Thoracic aorta (tissue), 2 donors: ENCODE measurements around the gene RAD21L1. TPM values are rescaled to one million over a fixed set of nuclear protein-coding genes. Genes with fewer than 3 reads are reported as not detected.

Experiments
- ATAC-seq: fragments of 150-250 bp; one replicate; pipeline ENCODE4 v1.8.0; 2017; ENCODE audit warnings: low read depth; ENCODE audit not compliant: insufficient number of reproducible peaks, low FRiP score
- DNase-seq: peaks from one replicate; pipeline ENCODE4 v3.0.0-alpha.2; 2020; ENCODE audit warnings: low spot score
- H3K27ac ChIP-seq, 2 donors: fragments of 200-600 bp; sonication (generic); 1 replicate in 1 of 2; 2 replicates in 1 of 2; pipeline ENCODE4 v1.5.1; 2016; ENCODE audit warnings: mild to moderate bottlenecking in 2 of 2, moderate library complexity in 2 of 2
- H3K27me3 ChIP-seq: fragments of 200-600 bp; sonication (generic); replicated peaks from 2 replicates; pipeline ENCODE4 v1.6.0; 2016; ENCODE audit warnings: mild to moderate bottlenecking; ENCODE audit not compliant: insufficient read depth
- H3K36me3 ChIP-seq: fragments of 200-600 bp; sonication (generic); one replicate; pipeline ENCODE4 v1.5.1; 2016
- H3K4me1 ChIP-seq, 2 donors: fragments of 200-600 bp; sonication (generic); 1 replicate in 1 of 2; 2 replicates in 1 of 2; pipeline versions ENCODE4 v1.5.1 to v1.6.0; 2016; ENCODE audit warnings: low read depth in 2 of 2, mild to moderate bottlenecking in 1 of 2; ENCODE audit not compliant: control insufficient read depth in 1 of 2
- H3K4me3 ChIP-seq: fragments of 200-600 bp; sonication (generic); 2 replicates; pipeline ENCODE4 v1.5.1; 2016; ENCODE audit warnings: mild to moderate bottlenecking
- H3K9me3 ChIP-seq: fragments of 200-600 bp; sonication (generic); 2 replicates; pipeline ENCODE4 v1.5.1; 2016
- CTCF ChIP-seq: fragments of 200-600 bp; sonication (generic); IDR thresholded peaks from one replicate; pipeline ENCODE4 v1.5.1; 2019; ENCODE audit warnings: antibody characterized with exemption
- total RNA-seq, 2 donors: library from RNA; depleted of rRNA; stranded (reverse); fragments of >200 nt; gene quantifications; one replicate each; pipeline versions ENCODE4 v1.1.0 to v1.2.3, GENCODE V29; 2016

Gene RAD21L1
- total RNA-seq, 2 donors from 2014 or later: not detected

GRCh38 chr20:1299522-1299921, 73.7 kb downstream of the RAD21L1 start:
- no peak for ATAC-seq
- Histone ChIP-seq H3K36me3 (peaks cover 8% of the 10 kb centered on the region), H3K9me3 (no peaks in the 10 kb centered on the region), H3K4me1 (no peaks in the 10 kb centered on the region), H3K27me3 (no peaks in the 10 kb centered on the region), H3K27ac (no peak overlapping the region), H3K4me3 (no peak overlapping the region)
- TF ChIP-seq CTCF: no peak
- DNase-seq: no peak

- no peaks in the 10 kb centered on the region for H3K27me3 ChIP-seq
- DNase-seq: no peak
- ATAC-seq: no peak
- no peak overlapping the region for H3K27ac ChIP-seq
- no peaks in the 10 kb centered on the region for H3K4me1 ChIP-seq
- no peaks in the 10 kb centered on the region for H3K9me3 ChIP-seq
- TF ChIP-seq CTCF: no peak
- peaks cover 12% of the 10 kb centered on the region for H3K36me3 ChIP-seq
- no peak overlapping the region for H3K4me3 ChIP-seq
Measured at GRCh38 chr20:1300083-1300840, 74.4 kb downstream of the RAD21L1 start.

GRCh38 chr20:1301031-1301529, 75.2 kb downstream of the RAD21L1 start:
- no peak overlapping the region for H3K27ac ChIP-seq
- peaks cover 17% of the 10 kb centered on the region for H3K36me3 ChIP-seq
- H3K4me3 ChIP-seq: no peak overlapping the region
- H3K4me1 ChIP-seq: no peaks in the 10 kb centered on the region
- no peak for ATAC-seq
- no peak for TF ChIP-seq CTCF
- H3K27me3 ChIP-seq: no peaks in the 10 kb centered on the region
- H3K9me3 ChIP-seq: no peaks in the 10 kb centered on the region
- DNase-seq: no peak

GRCh38 chr20:1302685-1303541, 77.1 kb downstream of the RAD21L1 start:
- peaks cover 17% of the 10 kb centered on the region for H3K36me3 ChIP-seq

More at GRCh38 chr20:1302685-1303541, 77.1 kb downstream of the RAD21L1 start:
- DNase-seq: no peak
- no peak overlapping the region for H3K27ac ChIP-seq
- no peak for TF ChIP-seq CTCF
- ATAC-seq: no peak
- no peaks in the 10 kb centered on the region for H3K27me3 ChIP-seq
- H3K4me3 ChIP-seq: no peak overlapping the region
- H3K4me1 ChIP-seq: no peaks in the 10 kb centered on the region
- no peaks in the 10 kb centered on the region for H3K9me3 ChIP-seq
